ENCODE results near the gene ANAPC16.

The ANAPC16 gene

GRCh38 chr10:72215611-72216549 lies at the start of gene ANAPC16, which contains the start of gene ASCC1:
Gene ANAPC16 (plus strand): TSS chr10:72216012. CDS start chr10:72223915, 7,903 bp downstream.
Gene ASCC1 (minus strand): TSS chr10:72216276. CDS start chr10:72213298, 2,978 bp downstream.
- Histone ChIP-seq H4K20me1 (peaks cover 0 to 27% (median 5%) of the 10 kb centered on the region in 11 experiments; a peak in 10 of 22 replicates), H3K4me3 (peak within 1 kb of the TSS; percentile 68 to 82 (median 74)), H3K9ac (peak within 1 kb of the TSS; percentile 79 to 92 (median 86)), H3K27me3 (no peaks in the 10 kb centered on the region), H3K36me3 (peaks cover 23 to 39% (median 30%) of the 10 kb centered on the region in 11 experiments), H3K9me3 (replicated peaks in 1 of 11) (no peaks in the 10 kb centered on the region), H3K4me2 (peak within 1 kb of the TSS; percentile 92 to 98 (median 96)), H3K4me1 (peaks cover 36 to 52% (median 45%) of the 10 kb centered on the region in 10 experiments), H3K27ac (peak within 1 kb of the TSS; percentile 71 to 96 (median 86))
- TF ChIP-seq Cebpa-rat (IDR thresholded peaks at IDR 0.05): no peak

GRCh38 chr10:72167118-72167517 lies 48.7 kb upstream of the ANAPC16 start:
- Histone ChIP-seq H3K36me3 (peaks cover 0 to 41% (median 17%) of the 10 kb centered on the region in 11 experiments; a peak in 17 of 22 replicates), H3K9me3 (replicated peaks in 1 of 11) (no peaks in the 10 kb centered on the region), H3K4me3 (no peak overlapping the region), H3K27ac (no peak overlapping the region), H4K20me1 (no peaks in the 10 kb centered on the region; a peak in 1 of 22 replicates), H3K27me3 (no peaks in the 10 kb centered on the region), H3K4me1 (peaks cover 0 to 22% (median 3%) of the 10 kb centered on the region in 10 experiments; a peak in 7 of 20 replicates), H3K9ac (no peak overlapping the region), H3K4me2 (no peak overlapping the region)
- TF ChIP-seq Cebpa-rat (IDR thresholded peaks at IDR 0.05): no peak

- Histone ChIP-seq H3K27ac (no peak overlapping the region), H3K4me2 (no peak overlapping the region), H3K4me3 (no peak overlapping the region), H3K36me3 (peaks cover 0 to 40% (median 17%) of the 10 kb centered on the region in 11 experiments; a peak in 16 of 22 replicates), H3K4me1 (peaks cover 6 to 36% (median 24%) of the 10 kb centered on the region in 10 experiments; a peak in 17 of 20 replicates), H3K9me3 (replicated peaks in 1 of 11) (no peaks in the 10 kb centered on the region), H4K20me1 (no peaks in the 10 kb centered on the region; a peak in 1 of 22 replicates), H3K9ac (no peak overlapping the region), H3K27me3 (no peaks in the 10 kb centered on the region)
- TF ChIP-seq Cebpa-rat (IDR thresholded peaks at IDR 0.05): no peak
These were observed 45.5 kb upstream of the ANAPC16 start for GRCh38 chr10:72170263-72170662.

- Histone ChIP-seq H3K36me3 (peaks cover 0 to 40% (median 17%) of the 10 kb centered on the region in 11 experiments; a peak in 16 of 22 replicates), H3K9ac (no peak overlapping the region), H3K9me3 (replicated peaks in 1 of 11) (no peaks in the 10 kb centered on the region), H3K27me3 (no peaks in the 10 kb centered on the region), H4K20me1 (no peaks in the 10 kb centered on the region; a peak in 1 of 22 replicates), H3K4me2 (no peak overlapping the region), H3K4me1 (peaks cover 6 to 41% (median 29%) of the 10 kb centered on the region in 10 experiments; a peak in 17 of 20 replicates), H3K4me3 (no peak overlapping the region), H3K27ac (no peak overlapping the region)
- no peak for TF ChIP-seq Cebpa-rat (IDR thresholded peaks at IDR 0.05)
These were observed 45.1 kb upstream of the ANAPC16 start for GRCh38 chr10:72170733-72171132.

- Histone ChIP-seq H3K9ac (no peak overlapping the region), H3K9me3 (replicated peaks in 1 of 11) (no peaks in the 10 kb centered on the region), H3K27me3 (no peaks in the 10 kb centered on the region), H3K36me3 (peaks cover 0 to 42% (median 17%) of the 10 kb centered on the region in 11 experiments; a peak in 16 of 22 replicates), H3K4me3 (no peak overlapping the region), H3K4me1 (peaks cover 6 to 46% (median 32%) of the 10 kb centered on the region in 10 experiments; a peak in 17 of 20 replicates), H4K20me1 (no peaks in the 10 kb centered on the region; a peak in 1 of 22 replicates), H3K27ac (no peak overlapping the region), H3K4me2 (no peak overlapping the region)
- no peak for TF ChIP-seq Cebpa-rat (IDR thresholded peaks at IDR 0.05)
These were observed 44.6 kb upstream of the ANAPC16 start for GRCh38 chr10:72171175-72171630.

DNA sequence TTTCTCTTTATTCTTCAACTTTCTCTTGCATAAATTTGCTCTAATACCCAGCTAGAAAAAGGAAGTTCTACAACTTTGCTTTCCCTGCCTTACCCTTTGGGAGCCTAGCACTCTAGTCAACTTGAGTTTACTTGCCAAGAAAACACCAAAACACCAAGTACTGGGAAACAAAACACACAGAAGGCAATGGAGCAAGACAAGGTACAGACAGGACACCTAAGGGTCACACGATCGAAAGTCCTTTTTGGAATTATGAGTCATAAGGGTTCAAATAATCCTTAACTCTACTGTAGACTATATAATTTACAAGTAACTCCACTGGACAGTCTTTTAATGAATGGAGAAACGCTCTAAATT lies 42.6 kb upstream of the ANAPC16 start:
- Histone ChIP-seq H3K36me3 (peaks cover under 1 to 49% (median 20%) of the 10 kb centered on the region in 11 experiments; a peak in 21 of 22 replicates), H4K20me1 (no peaks in the 10 kb centered on the region; a peak in 1 of 22 replicates), H3K4me1 (peaks cover 6 to 50% (median 32%) of the 10 kb centered on the region in 10 experiments; a peak in 17 of 20 replicates), H3K9me3 (replicated peaks in 1 of 11) (no peaks in the 10 kb centered on the region), H3K27me3 (no peaks in the 10 kb centered on the region), H3K27ac (peak overlapping the region in 4 of 11 experiments; percentile 10 to 61 (median 40); a peak in 7 of 22 replicates), H3K4me3 (no peak overlapping the region), H3K9ac (no peak overlapping the region), H3K4me2 (peak overlapping the region in 6 of 11 experiments; percentile 47 to 83 (median 66); a peak in 12 of 22 replicates)
- TF ChIP-seq Cebpa-rat (IDR thresholded peaks at IDR 0.05): no peak

DNA sequence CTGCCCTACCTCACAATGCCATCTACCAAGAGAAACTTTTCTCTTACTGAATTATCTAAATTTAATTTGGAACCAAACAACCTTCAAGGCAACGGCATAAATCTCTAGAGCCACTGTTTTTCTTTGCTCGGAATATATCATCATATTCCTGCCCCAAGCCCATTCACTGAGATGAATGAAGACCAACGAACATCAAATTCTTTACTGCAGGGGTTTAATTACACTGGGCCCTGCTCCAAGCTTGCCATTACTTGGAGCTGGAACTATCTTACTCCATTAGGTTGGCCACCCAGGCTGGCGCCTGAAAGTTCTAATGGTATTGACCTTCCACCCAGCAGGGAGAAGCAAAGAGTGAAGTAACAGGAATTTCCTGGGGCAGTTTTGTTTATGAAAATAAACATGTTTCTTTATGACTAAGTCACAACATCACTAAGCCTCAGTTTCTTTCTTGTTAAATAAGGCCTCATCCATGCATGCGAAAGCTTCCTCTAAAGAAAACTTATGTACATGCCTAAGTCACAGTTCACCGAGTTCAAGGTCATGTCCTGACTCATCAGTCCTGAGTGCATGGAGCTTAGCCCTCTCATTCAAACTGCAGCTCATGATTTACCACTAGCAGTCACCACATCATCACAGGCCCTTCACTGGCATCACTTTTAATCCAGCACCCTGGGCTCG lies 42.1 kb upstream of the ANAPC16 start:
- Histone ChIP-seq H3K4me2 (peak overlapping the region in 8 of 11 experiments; percentile 5 to 83 (median 58); a peak in 15 of 22 replicates), H3K9ac (no peak overlapping the region), H3K27me3 (no peaks in the 10 kb centered on the region), H3K27ac (peak overlapping the region in 4 of 11 experiments; percentile 10 to 61 (median 40); a peak in 9 of 22 replicates), H3K4me1 (peaks cover 6 to 50% (median 32%) of the 10 kb centered on the region in 10 experiments; a peak in 17 of 20 replicates), H4K20me1 (no peaks in the 10 kb centered on the region; a peak in 1 of 22 replicates), H3K36me3 (peaks cover 6 to 49% (median 24%) of the 10 kb centered on the region in 11 experiments), H3K9me3 (replicated peaks in 1 of 11) (no peaks in the 10 kb centered on the region), H3K4me3 (no peak overlapping the region)
- TF ChIP-seq Cebpa-rat (IDR thresholded peaks at IDR 0.05): no peak

- H3K27ac ChIP-seq: peak overlapping the region in 3 of 11 experiments; percentile 27 to 61 (median 54); a peak in 7 of 22 replicates
- no peak for TF ChIP-seq Cebpa-rat (IDR thresholded peaks at IDR 0.05)
- H3K4me3 ChIP-seq: no peak overlapping the region
- no peaks in the 10 kb centered on the region for H3K9me3 ChIP-seq (replicated peaks in 1 of 11)
- no peaks in the 10 kb centered on the region for H4K20me1 ChIP-seq
- H3K4me2 ChIP-seq: peak overlapping the region in 8 of 11 experiments; percentile 5 to 83 (median 58); a peak in 15 of 22 replicates
- peaks cover 11 to 49% (median 26%) of the 10 kb centered on the region in 11 experiments; a peak in 21 of 22 replicates for H3K36me3 ChIP-seq
- peaks cover 6 to 50% (median 32%) of the 10 kb centered on the region in 10 experiments; a peak in 17 of 20 replicates for H3K4me1 ChIP-seq
- H3K9ac ChIP-seq: no peak overlapping the region
- H3K27me3 ChIP-seq: no peaks in the 10 kb centered on the region
These were observed 41.5 kb upstream of the ANAPC16 start for GRCh38 chr10:72174297-72174662.
